Suppressor macrophage treated with lipopolysaccharide for 1 hour (primary cell): ENCODE data around the gene OR2L5.
A peak's percentile ranks its signal among the peaks of the same experiment; 100 is the strongest.

Source experiments
- DNase-seq, 3 donors: peaks; one replicate each; pipeline ENCODE4 v3.0.0-alpha.2; 2020 to 2022

OR2L5 gene, protein sequence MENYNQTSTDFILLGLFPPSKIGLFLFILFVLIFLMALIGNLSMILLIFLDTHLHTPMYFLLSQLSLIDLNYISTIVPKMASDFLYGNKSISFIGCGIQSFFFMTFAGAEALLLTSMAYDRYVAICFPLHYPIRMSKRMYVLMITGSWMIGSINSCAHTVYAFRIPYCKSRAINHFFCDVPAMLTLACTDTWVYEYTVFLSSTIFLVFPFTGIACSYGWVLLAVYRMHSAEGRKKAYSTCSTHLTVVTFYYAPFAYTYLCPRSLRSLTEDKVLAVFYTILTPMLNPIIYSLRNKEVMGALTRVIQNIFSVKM

DNA sequence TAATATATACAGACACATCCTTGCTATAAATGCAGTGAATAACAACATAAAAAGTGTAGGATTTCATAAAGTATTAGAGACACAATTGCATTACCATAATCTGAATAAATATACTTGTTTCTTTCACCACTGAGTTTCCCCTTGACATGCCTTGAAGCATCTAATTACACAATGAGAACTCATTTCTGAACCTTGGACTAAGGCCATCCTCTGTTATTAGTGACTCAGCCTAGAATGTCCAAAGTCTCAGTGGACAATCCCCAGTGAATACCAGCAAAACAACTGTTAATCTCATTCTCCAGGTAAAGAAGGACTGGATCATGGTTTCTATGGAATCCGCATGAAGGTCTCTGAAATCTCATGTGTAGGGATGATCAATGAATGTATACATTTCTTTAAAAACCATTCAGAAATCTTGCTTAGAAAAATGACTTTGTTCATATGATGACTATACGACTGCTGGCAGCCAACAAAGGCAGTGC is at the start of gene OR2L5:
TSS of gene OR2L5 (plus strand) at position 432 of the 482 bp plus-strand sequence. CDS start 8,288 bp downstream, outside the sequence.
- DNase-seq, result no peak

DNA sequence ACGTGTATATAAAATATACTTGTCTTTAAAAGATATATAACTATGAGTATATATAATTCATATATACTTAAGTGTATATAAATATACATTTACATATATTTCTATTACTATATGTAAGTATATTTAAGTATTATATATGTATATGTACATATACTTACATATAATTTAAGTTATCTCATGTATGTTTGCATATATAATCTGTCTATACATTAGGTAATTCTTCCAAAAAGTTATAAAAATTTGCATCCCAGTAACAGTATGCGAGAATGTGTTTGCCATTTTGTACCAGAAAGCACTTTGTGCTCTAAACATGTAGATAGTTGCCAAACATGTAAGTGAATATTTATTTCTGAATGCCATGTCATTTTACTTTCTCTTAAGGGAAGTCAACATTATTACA is 48.5 kb upstream of the OR2L5 start, which contains the start of gene OR2AK2:
TSS of gene OR2AK2 (plus strand) at position 301 of the 400 bp plus-strand sequence. CDS start 144 bp downstream, outside the sequence.
- DNase-seq, result no peak

DNA sequence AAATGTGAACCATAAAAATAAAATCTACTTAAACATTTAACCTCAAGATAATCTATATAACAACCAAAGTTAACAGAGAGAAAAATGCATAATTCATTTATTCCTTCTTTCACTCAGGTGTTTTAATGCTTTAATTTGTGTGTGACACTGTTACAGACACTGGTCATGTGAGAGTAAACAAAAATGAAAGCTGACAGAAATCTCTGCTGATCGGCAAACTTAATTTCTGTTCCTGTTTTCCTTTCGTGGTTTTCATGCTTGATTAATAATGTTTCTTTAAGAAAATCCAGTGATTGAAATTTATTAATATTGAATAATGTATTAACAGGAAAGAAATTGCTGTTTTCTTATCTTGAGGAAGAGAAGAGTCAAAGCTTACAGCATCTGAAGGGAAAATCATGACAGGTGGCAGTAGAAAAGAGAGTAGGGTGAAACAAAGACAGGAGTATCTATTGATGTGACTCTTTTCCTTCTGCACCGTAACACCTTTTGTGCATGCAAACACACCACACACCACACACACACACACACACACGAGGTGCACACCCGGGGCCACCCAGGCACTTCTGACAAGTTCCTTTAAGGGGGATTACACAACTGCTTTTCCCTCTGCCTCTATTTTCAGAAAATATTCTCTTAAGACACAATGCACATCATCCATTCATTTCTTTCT is 46.8 kb upstream of the OR2L5 start:
- DNase-seq, result peak; percentile 24 to 46 (median 44)

DNA sequence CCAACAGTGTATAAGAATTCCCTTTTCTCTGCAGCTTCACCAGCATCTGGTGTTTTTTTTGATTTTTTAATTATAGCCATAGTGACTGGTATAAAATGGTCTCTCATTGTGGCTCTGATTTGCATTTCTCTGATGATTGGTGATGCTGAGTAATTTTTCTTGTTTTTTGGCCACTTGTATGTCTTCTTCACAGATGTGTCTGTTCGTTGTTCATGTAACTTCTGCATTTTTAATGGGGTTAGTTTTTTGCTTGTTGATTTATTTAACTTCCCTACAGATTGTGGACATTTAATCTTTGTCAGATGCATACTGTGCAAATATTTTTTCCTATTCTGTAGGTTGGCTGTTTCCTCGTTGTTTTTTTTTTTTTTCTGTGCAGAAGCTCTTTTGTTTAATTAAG is 20.5 kb upstream of the OR2L5 start:
- no peak for DNase-seq

DNA sequence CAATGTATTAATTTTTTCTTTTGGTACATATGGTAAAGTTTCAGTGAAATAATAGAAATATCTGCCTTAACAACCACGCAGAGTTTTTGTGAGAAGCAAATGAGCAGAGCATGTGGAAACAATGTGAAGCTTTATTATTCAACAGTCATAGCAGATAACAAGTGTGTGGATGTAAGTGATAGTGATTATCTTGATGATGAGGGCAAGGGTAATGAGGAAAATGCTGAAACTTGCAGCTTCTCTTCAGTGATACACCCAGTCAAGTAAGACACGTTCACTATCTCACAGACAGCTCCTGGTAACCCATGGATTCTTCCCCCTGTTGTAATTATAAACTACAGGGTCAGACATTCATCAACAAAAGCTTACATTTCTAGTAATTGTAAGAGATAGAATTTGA is 14.6 kb upstream of the OR2L5 start:
- no peak for DNase-seq

DNA sequence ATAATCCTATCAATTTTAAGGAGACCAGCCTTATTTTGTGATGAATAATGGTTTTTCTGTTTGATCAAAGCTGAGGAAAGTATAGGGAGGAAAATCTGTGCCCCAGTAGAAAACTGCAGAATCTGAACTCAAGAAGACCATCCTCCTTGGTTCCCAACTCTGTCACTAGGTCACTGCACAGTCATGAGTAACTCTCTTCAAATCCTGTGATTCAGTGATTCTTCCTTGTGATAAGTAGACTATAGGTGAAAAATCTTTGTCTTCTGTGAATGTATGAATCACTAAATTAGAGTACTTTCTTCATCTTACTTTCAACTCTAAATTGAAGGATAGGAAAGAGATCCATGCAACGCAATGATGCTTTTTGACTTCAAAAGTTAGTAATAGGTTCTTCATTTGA is 13.3 kb upstream of the OR2L5 start:
- no peak for DNase-seq

DNA sequence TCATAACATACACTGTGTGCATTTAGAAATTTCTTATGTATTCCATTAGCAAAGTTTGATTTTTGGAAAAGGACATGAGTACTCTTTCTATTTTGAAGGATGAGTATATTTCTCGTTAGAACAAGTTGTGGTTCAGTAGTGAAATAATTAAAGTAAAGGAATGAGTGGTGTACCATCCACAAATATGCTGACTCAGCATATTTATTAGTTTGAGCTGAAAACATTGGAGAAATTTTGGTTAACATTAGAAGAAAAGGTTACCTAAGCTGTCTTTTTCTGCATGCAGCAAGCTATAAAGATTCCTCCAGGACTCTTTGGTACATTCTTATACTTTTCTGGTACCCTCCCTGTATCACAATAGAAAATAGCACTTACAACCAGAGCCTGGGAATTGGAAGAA is 5.7 kb upstream of the OR2L5 start:
- DNase-seq, result no peak

DNA sequence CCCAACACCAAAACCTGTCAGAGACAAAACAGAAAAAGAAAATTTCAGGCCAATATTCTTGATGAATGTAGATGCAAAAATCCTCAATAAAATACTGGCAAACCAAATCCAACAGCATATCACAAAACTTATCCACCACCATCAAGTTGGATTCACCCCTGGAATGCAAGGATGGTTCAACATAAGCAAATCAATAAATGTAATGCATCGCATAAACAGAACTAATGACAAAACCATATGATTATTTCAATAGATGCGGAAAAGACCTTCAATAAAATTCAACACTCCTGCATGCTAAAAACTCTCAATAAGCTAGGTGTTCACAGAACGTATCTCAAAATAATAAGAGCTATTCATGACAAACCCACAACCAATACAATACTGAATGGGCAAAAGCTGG is 3.8 kb upstream of the OR2L5 start:
- DNase-seq, result no peak

DNA sequence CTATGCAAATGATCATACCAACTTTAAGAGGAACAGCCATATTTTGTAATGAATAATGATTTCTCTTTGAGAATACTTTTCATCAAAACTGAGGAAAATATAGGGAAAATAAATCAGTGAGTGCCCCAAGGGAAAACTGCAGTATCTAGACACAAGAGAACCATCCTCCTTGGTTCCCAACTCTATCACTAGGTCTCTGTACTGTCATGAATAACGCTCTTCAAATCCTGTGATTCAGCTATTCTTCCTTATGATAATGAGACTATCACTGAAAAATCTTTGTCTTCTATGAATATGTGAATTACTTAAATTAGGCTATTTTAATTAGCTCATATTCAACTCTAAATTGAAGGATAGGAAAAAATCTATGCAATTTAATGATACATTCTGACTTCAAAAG is 2.3 kb downstream of the OR2L5 start:
- no peak for DNase-seq

DNA sequence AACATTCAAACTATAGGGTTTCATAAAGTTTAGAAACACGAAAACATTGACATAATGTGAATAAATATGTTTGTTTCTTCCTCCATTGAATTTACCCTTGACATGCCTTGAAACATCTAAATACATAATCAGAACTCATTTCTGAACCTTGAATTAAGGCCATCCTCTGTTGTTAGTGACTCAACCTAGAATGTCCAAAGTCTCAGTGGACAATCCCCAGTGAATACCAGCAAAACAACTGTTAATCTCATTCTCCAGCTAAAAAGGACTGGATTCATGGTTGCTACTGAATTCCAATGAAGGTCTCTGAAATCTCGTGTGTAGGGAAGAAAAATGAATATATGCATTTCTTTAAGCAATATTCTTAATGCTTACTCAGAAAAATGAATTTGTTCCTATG is 16.3 kb downstream of the OR2L5 start, which contains the start of gene OR2L2:
TSS of gene OR2L2 (plus strand) at position 301 of the 400 bp plus-strand sequence. CDS start 8,198 bp downstream, outside the sequence.
- no peak for DNase-seq

DNA sequence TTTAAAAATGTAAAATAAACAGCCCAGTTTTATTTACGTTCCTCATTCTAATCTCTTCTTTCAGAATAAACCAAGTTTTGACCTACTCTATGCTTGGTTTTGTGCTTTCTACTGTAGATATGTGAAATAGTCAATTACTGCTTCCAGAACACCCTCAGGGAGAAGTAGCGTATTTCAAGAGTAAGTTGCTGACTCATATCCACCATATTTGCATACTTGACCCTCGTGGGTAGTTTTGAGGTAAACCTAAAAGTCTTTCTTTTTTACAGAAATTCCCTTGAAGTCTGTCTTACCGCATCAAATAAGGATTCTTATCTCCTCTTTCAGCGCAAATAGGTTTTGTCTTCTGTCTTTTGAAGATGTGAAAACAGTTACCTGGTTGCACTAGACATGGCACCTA is 31.7 kb downstream of the OR2L5 start:
- DNase-seq, result no peak

DNA sequence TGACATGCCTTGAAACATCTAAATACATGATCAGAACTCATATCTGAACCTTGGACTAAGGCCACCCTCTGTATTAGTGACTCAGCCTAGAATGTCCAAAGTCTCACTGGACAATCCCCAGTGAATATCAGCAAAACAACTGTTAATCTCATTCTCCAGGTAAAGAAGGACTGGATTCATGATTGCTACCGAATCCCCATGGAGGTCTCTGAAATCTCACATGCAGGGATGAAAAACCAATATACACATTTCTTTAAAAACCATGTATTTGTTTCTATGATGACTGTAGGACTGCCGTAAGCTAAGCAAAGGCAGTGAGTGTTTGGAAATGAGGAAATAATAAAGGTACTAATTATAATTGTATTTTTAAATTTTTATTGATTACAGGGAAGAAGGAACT is 33.1 kb downstream of the OR2L5 start, which contains the start of gene OR2L3:
TSS of gene OR2L3 (plus strand) at position 301 of the 400 bp plus-strand sequence. CDS start 13,846 bp downstream, outside the sequence.
- no peak for DNase-seq

DNA sequence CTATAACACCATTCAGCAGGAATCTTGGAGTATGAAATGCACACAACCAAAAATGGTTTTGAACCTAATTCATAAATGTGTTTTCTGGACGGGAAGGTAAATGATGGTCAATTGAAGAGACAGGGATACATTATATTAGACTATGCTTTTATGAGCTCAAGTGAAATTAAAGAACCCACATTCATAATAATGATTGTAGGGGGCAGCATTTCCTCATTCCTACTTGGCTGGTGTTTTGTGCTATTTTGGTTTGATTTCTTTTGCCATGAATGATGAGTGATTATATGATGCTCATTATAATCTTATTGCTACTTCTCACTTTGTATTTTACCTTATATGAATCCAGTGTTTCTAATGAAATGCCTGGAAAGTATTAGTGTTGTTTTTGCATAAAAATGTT is 33.5 kb downstream of the OR2L5 start:
- no peak for DNase-seq

DNA sequence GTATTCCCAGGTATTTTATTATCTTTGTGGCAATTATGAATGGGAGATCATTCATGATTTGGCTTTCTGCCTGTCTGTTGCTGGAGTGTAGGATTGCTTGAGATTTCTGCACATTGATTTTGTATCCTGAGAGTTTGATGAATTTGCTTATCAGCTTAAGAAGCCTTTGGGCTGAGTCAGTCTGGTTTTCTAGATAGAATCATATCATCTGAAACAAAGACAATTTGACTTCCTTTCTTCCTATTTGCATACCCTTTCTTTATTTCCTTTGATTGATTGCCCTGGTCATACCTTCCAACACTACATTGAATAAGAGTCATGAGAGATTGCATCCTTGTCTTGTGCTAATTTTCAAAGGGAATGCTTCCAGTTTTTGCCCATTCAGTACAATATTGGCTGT is 41.2 kb downstream of the OR2L5 start:
- no peak for DNase-seq

DNA sequence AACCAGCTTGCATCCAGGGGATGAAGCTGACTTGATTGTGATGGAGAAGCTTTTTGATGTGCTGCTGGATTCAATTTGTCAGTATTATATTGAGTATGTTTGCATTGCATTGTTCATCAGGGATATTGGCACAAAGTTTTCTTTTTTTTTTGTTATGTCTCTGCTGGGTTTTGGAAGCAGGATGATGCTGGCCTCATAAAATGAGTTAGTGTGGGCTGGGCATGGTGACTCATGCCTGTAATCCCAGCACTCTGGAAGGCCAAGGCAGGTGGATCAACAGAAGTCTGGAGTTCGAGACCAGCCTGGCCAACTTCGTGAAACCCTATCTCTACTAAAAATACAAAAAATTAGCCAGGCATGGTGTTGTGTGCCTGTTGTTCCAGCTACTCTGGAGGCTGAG is 41.8 kb downstream of the OR2L5 start:
- DNase-seq, result no peak

DNA sequence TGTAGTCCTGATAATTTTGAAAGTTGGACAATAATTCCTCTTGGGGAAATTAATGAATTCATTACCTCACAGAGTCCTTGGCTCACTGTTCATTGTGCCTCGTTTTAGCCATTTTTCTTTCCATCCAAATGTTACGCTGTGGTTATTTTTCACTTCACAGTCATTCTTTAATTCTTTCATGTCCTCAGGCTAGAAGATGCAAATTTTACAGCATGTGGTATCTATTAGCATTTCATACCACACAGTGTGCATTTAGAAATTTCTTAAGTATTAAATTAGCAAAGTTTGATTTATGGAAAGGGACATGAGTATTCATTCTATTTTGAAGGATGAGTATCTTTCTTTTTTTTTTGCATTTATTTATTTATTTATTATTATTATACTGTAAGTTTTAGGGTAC is 51.6 kb downstream of the OR2L5 start:
- DNase-seq, result no peak

DNA sequence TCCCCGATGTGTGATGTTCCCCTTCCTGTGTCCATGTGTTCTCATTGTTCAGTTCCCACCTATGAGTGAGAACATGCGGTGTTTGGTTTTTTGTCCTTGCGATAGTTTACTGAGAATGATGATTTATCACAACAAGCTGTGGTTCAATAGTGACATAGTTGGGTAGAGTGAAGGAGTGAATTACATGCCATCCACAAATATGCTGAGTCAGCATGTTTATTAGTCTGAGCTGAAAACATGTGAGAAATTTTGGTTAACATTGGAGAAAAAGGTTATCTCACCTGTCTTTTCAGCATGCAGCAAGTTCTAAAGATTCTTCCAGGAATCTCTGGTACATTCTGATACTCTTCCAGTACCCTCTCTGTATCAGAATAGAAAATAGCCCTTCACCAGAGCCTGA is 52.1 kb downstream of the OR2L5 start:
- no peak for DNase-seq
